IMR-90 (cell line): ENCODE data around the gene SRRM4.

Experiments
- BHLHE40 ChIP-seq: fragments of 150-350 bp; IDR thresholded peaks from 2 replicates; pipeline ENCODE4 v1.6.1; 2016; ENCODE audit warnings: mild to moderate bottlenecking, low read depth, low read length
- CEBPB ChIP-seq: IDR thresholded peaks from 2 replicates; pipeline ENCODE4 v1.6.1; 2012; ENCODE audit warnings: low read depth, low read length, improper control_type of control experiment
- MAFK ChIP-seq: IDR thresholded peaks from 2 replicates; pipeline ENCODE4 v1.6.1; 2012; ENCODE audit warnings: low read depth, low read length, improper control_type of control experiment
- NFE2L2 ChIP-seq: fragments of 150-350 bp; IDR thresholded peaks from 2 replicates; pipeline ENCODE4 v1.6.1; 2016; ENCODE audit warnings: low read depth, mild to moderate bottlenecking, low read length
- POLR2A ChIP-seq: IDR thresholded peaks from 2 replicates; pipeline ENCODE4 v1.6.1; 2012; ENCODE audit warnings: mild to moderate bottlenecking, low read depth, low read length
- RAD21 ChIP-seq: IDR thresholded peaks from 2 replicates; pipeline ENCODE4 v1.6.1; 2012; ENCODE audit warnings: low read length, improper control_type of control experiment
- RFX5 ChIP-seq: IDR thresholded peaks from 2 replicates; pipeline ENCODE4 v1.8.0; 2012; ENCODE audit warnings: low read depth, mild to moderate bottlenecking, low read length, moderate library complexity
- USF2 ChIP-seq: fragments of 150-350 bp; IDR thresholded peaks from 2 replicates; pipeline ENCODE4 v1.6.1; 2017; ENCODE audit warnings: mild to moderate bottlenecking, antibody characterized with exemption, low read length, low read depth
- TF ChIP-seq, protein P1 (sequence below): conservative IDR thresholded peaks from 2 replicates; pipeline ENCODE4 v1.5.1; 2012; ENCODE audit warnings: mild to moderate bottlenecking, low read depth, low read length, improper control_type of control experiment
- TF ChIP-seq, protein P2 (sequence below): fragments of 150-350 bp; IDR thresholded peaks from 2 replicates; pipeline ENCODE4 v1.6.1; 2016; ENCODE audit warnings: low read depth, mild to moderate bottlenecking, low read length, moderate library complexity, borderline replicate concordance

DNA sequence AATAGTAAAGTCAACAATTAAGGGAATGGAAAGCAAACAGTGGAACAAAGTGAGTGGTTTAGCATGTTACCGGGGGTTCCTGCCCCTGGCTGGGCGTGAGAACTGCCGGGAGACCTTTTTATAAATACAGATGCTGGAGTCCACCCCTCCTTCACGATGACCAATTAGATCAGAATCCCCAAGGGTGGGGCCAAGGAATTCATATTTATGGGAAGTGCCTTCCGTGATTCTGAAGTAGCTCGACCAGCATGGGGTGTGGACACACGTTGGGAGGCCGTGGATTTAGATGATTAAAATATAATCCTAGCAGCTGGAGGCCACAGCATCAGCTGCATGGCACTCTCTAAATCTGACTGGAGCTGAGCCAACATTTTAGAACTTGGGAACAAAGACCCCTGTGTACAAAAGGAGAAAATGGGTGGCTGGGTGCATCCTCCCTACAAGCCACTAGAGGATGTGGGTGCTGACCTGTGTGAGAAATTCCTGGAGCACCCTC lies 87.9 kb downstream of the SRRM4 start:
- TF ChIP-seq, protein P1, sequence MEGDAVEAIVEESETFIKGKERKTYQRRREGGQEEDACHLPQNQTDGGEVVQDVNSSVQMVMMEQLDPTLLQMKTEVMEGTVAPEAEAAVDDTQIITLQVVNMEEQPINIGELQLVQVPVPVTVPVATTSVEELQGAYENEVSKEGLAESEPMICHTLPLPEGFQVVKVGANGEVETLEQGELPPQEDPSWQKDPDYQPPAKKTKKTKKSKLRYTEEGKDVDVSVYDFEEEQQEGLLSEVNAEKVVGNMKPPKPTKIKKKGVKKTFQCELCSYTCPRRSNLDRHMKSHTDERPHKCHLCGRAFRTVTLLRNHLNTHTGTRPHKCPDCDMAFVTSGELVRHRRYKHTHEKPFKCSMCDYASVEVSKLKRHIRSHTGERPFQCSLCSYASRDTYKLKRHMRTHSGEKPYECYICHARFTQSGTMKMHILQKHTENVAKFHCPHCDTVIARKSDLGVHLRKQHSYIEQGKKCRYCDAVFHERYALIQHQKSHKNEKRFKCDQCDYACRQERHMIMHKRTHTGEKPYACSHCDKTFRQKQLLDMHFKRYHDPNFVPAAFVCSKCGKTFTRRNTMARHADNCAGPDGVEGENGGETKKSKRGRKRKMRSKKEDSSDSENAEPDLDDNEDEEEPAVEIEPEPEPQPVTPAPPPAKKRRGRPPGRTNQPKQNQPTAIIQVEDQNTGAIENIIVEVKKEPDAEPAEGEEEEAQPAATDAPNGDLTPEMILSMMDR: no peak
- no peak for TF ChIP-seq USF2
- TF ChIP-seq, protein P2, sequence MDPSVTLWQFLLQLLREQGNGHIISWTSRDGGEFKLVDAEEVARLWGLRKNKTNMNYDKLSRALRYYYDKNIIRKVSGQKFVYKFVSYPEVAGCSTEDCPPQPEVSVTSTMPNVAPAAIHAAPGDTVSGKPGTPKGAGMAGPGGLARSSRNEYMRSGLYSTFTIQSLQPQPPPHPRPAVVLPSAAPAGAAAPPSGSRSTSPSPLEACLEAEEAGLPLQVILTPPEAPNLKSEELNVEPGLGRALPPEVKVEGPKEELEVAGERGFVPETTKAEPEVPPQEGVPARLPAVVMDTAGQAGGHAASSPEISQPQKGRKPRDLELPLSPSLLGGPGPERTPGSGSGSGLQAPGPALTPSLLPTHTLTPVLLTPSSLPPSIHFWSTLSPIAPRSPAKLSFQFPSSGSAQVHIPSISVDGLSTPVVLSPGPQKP: no peak
- no peak for TF ChIP-seq POLR2A
- no peak for TF ChIP-seq CEBPB
- TF ChIP-seq RAD21: no peak
- TF ChIP-seq BHLHE40: no peak
- TF ChIP-seq NFE2L2: no peak
- TF ChIP-seq MAFK: no peak
- TF ChIP-seq RFX5: no peak
